ENCODE measurements around the gene IL17RE.
"Not testable (repeated sequence)": the region's sequence is repeated elsewhere in the genome, so short reads cannot be mapped to it uniquely, and the experiment has no call there.

Gene IL17RE

GRCh38 chr3:9891072-9891622, 11.5 kb upstream of the IL17RE start:
- Histone ChIP-seq H3K4me2 (ENCODE audit: insufficient read depth, low read length, poor library complexity, severe bottlenecking) (peak overlapping the region; percentile 76), H3K18ac (ENCODE audit: low read length) (peak overlapping the region; percentile 99), H4K8ac (ENCODE audit: low read depth, low read length) (no peak overlapping the region), H2AK5ac (ENCODE audit: low read depth, low read length) (peak overlapping the region; percentile 60), H2BK15ac (ENCODE audit: low read length) (no peak overlapping the region), H3K23ac (ENCODE audit: low read depth, low read length, poor library complexity) (peak overlapping the region; percentile 100), H3K4me3 (ENCODE audit: low read length in 2 of 2) (peak overlapping the region; percentile 98 to 99), H2BK12ac (ENCODE audit: low read length) (no peak overlapping the region), H3K27me3 (ENCODE audit: control insufficient read depth in 3 of 3, insufficient read depth in 3 of 3, low read depth in 1 of 3, low read length in 3 of 3) (peaks cover 0 to 8% (median 0%) of the 10 kb centered on the region in 3 experiments), H3K36me3 (replicated peaks in 1 of 2; ENCODE audit: control insufficient read depth in 2 of 2, insufficient read depth in 2 of 2, low read length in 2 of 2) (peaks cover 14 to 38% of the 10 kb centered on the region in 2 donors), H2BK120ac (ENCODE audit: low read depth, low read length) (peak overlapping the region; percentile 28), H3K9ac (ENCODE audit: low read depth, low read length, poor library complexity) (peak overlapping the region; percentile 100), H4K91ac (ENCODE audit: low read depth, low read length, poor library complexity) (no peak overlapping the region), H3K4ac (ENCODE audit: low read length) (no peak overlapping the region), H2BK5ac (ENCODE audit: low read length) (peak overlapping the region; percentile 83), H2AFZ (ENCODE audit: low read length) (peak overlapping the region; percentile 94), H3K9me3 (replicated peaks in 1 of 2; ENCODE audit: control insufficient read depth in 2 of 2, insufficient read depth in 1 of 2, low read depth in 1 of 2, low read length in 2 of 2) (peaks cover 0 to 3% of the 10 kb centered on the region in 2 donors), H3K4me1 (ENCODE audit: control insufficient read depth in 2 of 2, insufficient read depth in 1 of 2, low read depth in 1 of 2, low read length in 2 of 2) (peaks cover 0 to 1% of the 10 kb centered on the region in 2 donors), H3K14ac (ENCODE audit: low read length) (peak overlapping the region; percentile 84), H3K27ac (replicated peaks; ENCODE audit: low read length) (no peak overlapping the region), H3K79me1 (ENCODE audit: low read depth, low read length) (peaks cover 5% of the 10 kb centered on the region)
- no CpG with 5 or more reads among the region's 12 CpGs for WGBS, 2 donors (ENCODE audit: extremely low coverage in 2 of 2, insufficient read length in 2 of 2, insufficient replicate concordance in 1 of 2)
- DNase-seq (ENCODE audit: low spot score), result no peak

GRCh38 chr3:9893739-9894138, 8.9 kb upstream of the IL17RE start:
- H3K9me3 ChIP-seq (replicated peaks in 1 of 2; ENCODE audit: control insufficient read depth in 2 of 2, insufficient read depth in 1 of 2, low read depth in 1 of 2, low read length in 2 of 2), result peaks cover 0 to 3% of the 10 kb centered on the region in 2 donors
- peaks cover 14 to 40% of the 10 kb centered on the region in 2 donors for H3K36me3 ChIP-seq (replicated peaks in 1 of 2; ENCODE audit: control insufficient read depth in 2 of 2, insufficient read depth in 2 of 2, low read length in 2 of 2)
- H3K9ac ChIP-seq (ENCODE audit: low read depth, low read length, poor library complexity), result no peak overlapping the region
- no peak overlapping the region for H3K4me3 ChIP-seq (ENCODE audit: low read length in 2 of 2)
- H3K23ac ChIP-seq (ENCODE audit: low read depth, low read length, poor library complexity), result no peak overlapping the region
- no peak overlapping the region for H4K91ac ChIP-seq (ENCODE audit: low read depth, low read length, poor library complexity)
- H3K27ac ChIP-seq (replicated peaks; ENCODE audit: low read length), result no peak overlapping the region
- H2AK5ac ChIP-seq (ENCODE audit: low read depth, low read length), result no peak overlapping the region
- peaks cover 5% of the 10 kb centered on the region for H3K79me1 ChIP-seq (ENCODE audit: low read depth, low read length)
- H4K8ac ChIP-seq (ENCODE audit: low read depth, low read length), result no peak overlapping the region
- peaks cover 0 to 1% of the 10 kb centered on the region in 2 donors for H3K4me1 ChIP-seq (ENCODE audit: control insufficient read depth in 2 of 2, insufficient read depth in 1 of 2, low read depth in 1 of 2, low read length in 2 of 2)
- no peak overlapping the region for H2AFZ ChIP-seq (ENCODE audit: low read length)
- DNase-seq (ENCODE audit: low spot score), result no peak
- H2BK120ac ChIP-seq (ENCODE audit: low read depth, low read length), result no peak overlapping the region
- H3K27me3 ChIP-seq (ENCODE audit: control insufficient read depth in 3 of 3, insufficient read depth in 3 of 3, low read depth in 1 of 3, low read length in 3 of 3), result peaks cover 0 to 5% (median 0%) of the 10 kb centered on the region in 3 experiments
- no peak overlapping the region for H2BK5ac ChIP-seq (ENCODE audit: low read length)
- H3K4me2 ChIP-seq (ENCODE audit: insufficient read depth, low read length, poor library complexity, severe bottlenecking), result no peak overlapping the region
- no peak overlapping the region for H3K14ac ChIP-seq (ENCODE audit: low read length)
- no peak overlapping the region for H2BK12ac ChIP-seq (ENCODE audit: low read length)
- WGBS, 2 donors (ENCODE audit: extremely low coverage in 2 of 2, insufficient read length in 2 of 2, insufficient replicate concordance in 1 of 2), result no CpG with 5 or more reads among the region's 1 CpG
- H3K18ac ChIP-seq (ENCODE audit: low read length), result no peak overlapping the region
- no peak overlapping the region for H2BK15ac ChIP-seq (ENCODE audit: low read length)
- no peak overlapping the region for H3K4ac ChIP-seq (ENCODE audit: low read length)

- not testable (repeated sequence) for H2BK12ac ChIP-seq (ENCODE audit: low read length); H4K91ac ChIP-seq (ENCODE audit: low read depth, low read length, poor library complexity); H2AK5ac ChIP-seq (ENCODE audit: low read depth, low read length); H3K27me3 ChIP-seq (ENCODE audit: control insufficient read depth in 3 of 3, insufficient read depth in 3 of 3, low read depth in 1 of 3, low read length in 3 of 3); H3K9ac ChIP-seq (ENCODE audit: low read depth, low read length, poor library complexity); H3K9me3 ChIP-seq (replicated peaks in 1 of 2; ENCODE audit: control insufficient read depth in 2 of 2, insufficient read depth in 1 of 2, low read depth in 1 of 2, low read length in 2 of 2); H3K4me1 ChIP-seq (ENCODE audit: control insufficient read depth in 2 of 2, insufficient read depth in 1 of 2, low read depth in 1 of 2, low read length in 2 of 2); H3K14ac ChIP-seq (ENCODE audit: low read length); H3K18ac ChIP-seq (ENCODE audit: low read length); H2BK5ac ChIP-seq (ENCODE audit: low read length); H3K23ac ChIP-seq (ENCODE audit: low read depth, low read length, poor library complexity); H4K8ac ChIP-seq (ENCODE audit: low read depth, low read length); H3K4me2 ChIP-seq (ENCODE audit: insufficient read depth, low read length, poor library complexity, severe bottlenecking); H2BK15ac ChIP-seq (ENCODE audit: low read length); H2BK120ac ChIP-seq (ENCODE audit: low read depth, low read length); H3K79me1 ChIP-seq (ENCODE audit: low read depth, low read length); H3K27ac ChIP-seq (replicated peaks; ENCODE audit: low read length); H3K4me3 ChIP-seq (ENCODE audit: low read length in 2 of 2); H3K4ac ChIP-seq (ENCODE audit: low read length); H2AFZ ChIP-seq (ENCODE audit: low read length); DNase-seq (ENCODE audit: low spot score)
- no CpG with 5 or more reads among the region's 3 CpGs for WGBS, 2 donors (ENCODE audit: extremely low coverage in 2 of 2, insufficient read length in 2 of 2, insufficient replicate concordance in 1 of 2)
- H3K36me3 ChIP-seq (replicated peaks in 1 of 2; ENCODE audit: control insufficient read depth in 2 of 2, insufficient read depth in 2 of 2, low read length in 2 of 2), result peaks cover 14 to 40% of the 10 kb centered on the region in 2 donors
Observed at GRCh38 chr3:9895715-9896114, 6.9 kb upstream of the IL17RE start.

- no CpG with 5 or more reads among the region's 10 CpGs for WGBS, 2 donors (ENCODE audit: extremely low coverage in 2 of 2, insufficient read length in 2 of 2, insufficient replicate concordance in 1 of 2)
Observed at GRCh38 chr3:9896755-9897407, 5.8 kb upstream of the IL17RE start.

More at GRCh38 chr3:9896755-9897407, 5.8 kb upstream of the IL17RE start:
- not testable (repeated sequence) for H3K18ac ChIP-seq (ENCODE audit: low read length); H3K4me3 ChIP-seq (ENCODE audit: low read length in 2 of 2); H2AK5ac ChIP-seq (ENCODE audit: low read depth, low read length); H4K8ac ChIP-seq (ENCODE audit: low read depth, low read length); H3K4me1 ChIP-seq (ENCODE audit: control insufficient read depth in 2 of 2, insufficient read depth in 1 of 2, low read depth in 1 of 2, low read length in 2 of 2); H3K23ac ChIP-seq (ENCODE audit: low read depth, low read length, poor library complexity); H3K9me3 ChIP-seq (replicated peaks in 1 of 2; ENCODE audit: control insufficient read depth in 2 of 2, insufficient read depth in 1 of 2, low read depth in 1 of 2, low read length in 2 of 2); H3K4me2 ChIP-seq (ENCODE audit: insufficient read depth, low read length, poor library complexity, severe bottlenecking); H3K14ac ChIP-seq (ENCODE audit: low read length); H2BK12ac ChIP-seq (ENCODE audit: low read length); H3K79me1 ChIP-seq (ENCODE audit: low read depth, low read length); H2BK15ac ChIP-seq (ENCODE audit: low read length); H3K9ac ChIP-seq (ENCODE audit: low read depth, low read length, poor library complexity); H3K4ac ChIP-seq (ENCODE audit: low read length); H2BK5ac ChIP-seq (ENCODE audit: low read length); H2AFZ ChIP-seq (ENCODE audit: low read length); H3K27me3 ChIP-seq (ENCODE audit: control insufficient read depth in 3 of 3, insufficient read depth in 3 of 3, low read depth in 1 of 3, low read length in 3 of 3); H4K91ac ChIP-seq (ENCODE audit: low read depth, low read length, poor library complexity); H2BK120ac ChIP-seq (ENCODE audit: low read depth, low read length); DNase-seq (ENCODE audit: low spot score); H3K27ac ChIP-seq (replicated peaks; ENCODE audit: low read length)
- peaks cover 14 to 36% of the 10 kb centered on the region in 2 donors for H3K36me3 ChIP-seq (replicated peaks in 1 of 2; ENCODE audit: control insufficient read depth in 2 of 2, insufficient read depth in 2 of 2, low read length in 2 of 2)

Data from neuronal stem cell (in vitro differentiated cells).